Measurements from ENCODE around the gene ARHGEF7.

ARHGEF7 gene

DNA sequence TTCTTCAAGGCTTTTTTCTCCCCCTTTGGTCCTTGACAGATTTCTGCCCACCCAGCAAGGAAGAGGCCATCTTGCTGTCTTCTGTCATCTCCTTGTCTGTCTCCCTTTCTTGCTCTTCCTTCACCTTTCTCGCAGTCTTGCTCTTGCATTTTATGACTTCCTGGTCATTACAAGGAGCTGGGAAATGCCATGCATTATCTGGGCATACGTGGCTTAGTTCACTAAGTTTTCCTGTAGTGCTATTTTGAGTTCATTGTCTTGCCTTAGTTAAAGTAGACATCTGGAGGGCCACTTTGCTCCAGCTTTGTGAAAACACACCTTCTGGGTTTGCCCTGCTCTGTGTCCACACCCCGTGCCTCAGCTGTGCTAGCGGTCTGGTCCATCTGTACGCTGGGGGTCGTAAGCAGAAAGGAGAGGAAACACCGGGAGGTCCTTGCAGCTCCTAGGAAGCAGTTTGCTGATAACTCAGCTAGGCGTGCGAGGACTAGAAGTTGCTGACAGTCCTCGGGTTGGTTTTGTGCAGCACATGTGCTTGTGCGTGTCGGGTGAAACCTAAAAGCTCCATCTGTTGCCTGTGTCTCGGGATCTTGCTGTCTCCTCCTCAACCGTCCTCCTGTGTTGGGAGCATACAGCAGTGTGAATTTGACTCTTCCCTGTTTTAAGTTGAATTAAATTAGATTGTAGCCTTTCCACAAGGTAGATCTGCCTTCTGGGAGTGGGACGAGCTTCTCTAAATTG, 59.4 kb downstream of the ARHGEF7 start:
- no peak overlapping the region for H3K27ac ChIP-seq
- TF ChIP-seq CTCF (conservative IDR thresholded peaks at IDR 0.05) (no peak), ZFX (IDR thresholded peaks at IDR 0.05) (no peak)

- TF ChIP-seq CTCF (conservative IDR thresholded peaks at IDR 0.05) = no peak
- TF ChIP-seq ZFX (IDR thresholded peaks at IDR 0.05) = no peak
- H3K27ac ChIP-seq = no peak overlapping the region
Measured at GRCh38 chr13:111175372-111175771, 60.3 kb downstream of the ARHGEF7 start.

DNA sequence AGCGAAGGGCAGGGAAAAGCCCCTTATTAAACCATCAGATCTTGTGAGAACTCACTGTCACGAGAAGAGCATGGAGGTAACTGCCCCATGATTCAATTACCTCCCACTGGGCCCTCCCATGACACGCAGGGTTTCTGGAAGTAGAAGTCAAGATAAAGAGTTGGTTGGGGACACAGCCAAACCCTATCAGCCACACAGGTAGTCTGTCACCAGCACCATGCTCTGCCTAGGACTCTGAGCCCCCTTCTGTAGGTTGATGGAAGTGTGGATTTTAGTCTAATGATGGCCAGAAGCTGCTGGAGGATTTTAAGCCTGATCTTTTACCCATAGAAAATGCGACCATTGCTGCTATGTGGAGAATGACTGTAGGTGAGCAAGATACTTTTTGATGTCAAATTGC, 60.8 kb downstream of the ARHGEF7 start:
- no peak for TF ChIP-seq CTCF (conservative IDR thresholded peaks at IDR 0.05)
- TF ChIP-seq ZFX (IDR thresholded peaks at IDR 0.05) = no peak
- H3K27ac ChIP-seq = no peak overlapping the region

DNA sequence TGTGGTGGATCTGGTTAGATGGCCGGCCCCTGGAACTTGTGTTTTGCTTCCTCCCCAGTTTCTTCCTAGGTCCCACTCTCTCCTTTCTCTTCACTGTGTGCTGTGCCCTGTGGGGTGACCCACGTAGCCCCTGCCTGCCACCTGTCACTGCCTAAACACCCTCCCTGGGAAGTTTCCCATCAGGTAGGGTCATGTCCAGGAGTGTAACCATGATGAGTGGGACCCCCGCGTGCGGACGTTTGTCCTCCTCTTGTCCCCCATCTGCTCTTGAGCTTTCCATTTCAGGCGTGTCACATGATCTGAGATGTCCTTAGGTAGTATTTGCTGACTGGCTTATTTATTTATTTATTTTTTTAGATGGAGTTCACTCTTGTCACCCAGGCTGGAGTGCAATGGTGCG, 61.3 kb downstream of the ARHGEF7 start:
- no peak overlapping the region for H3K27ac ChIP-seq
- TF ChIP-seq CTCF (conservative IDR thresholded peaks at IDR 0.05) (no peak), ZFX (IDR thresholded peaks at IDR 0.05) (no peak)

DNA sequence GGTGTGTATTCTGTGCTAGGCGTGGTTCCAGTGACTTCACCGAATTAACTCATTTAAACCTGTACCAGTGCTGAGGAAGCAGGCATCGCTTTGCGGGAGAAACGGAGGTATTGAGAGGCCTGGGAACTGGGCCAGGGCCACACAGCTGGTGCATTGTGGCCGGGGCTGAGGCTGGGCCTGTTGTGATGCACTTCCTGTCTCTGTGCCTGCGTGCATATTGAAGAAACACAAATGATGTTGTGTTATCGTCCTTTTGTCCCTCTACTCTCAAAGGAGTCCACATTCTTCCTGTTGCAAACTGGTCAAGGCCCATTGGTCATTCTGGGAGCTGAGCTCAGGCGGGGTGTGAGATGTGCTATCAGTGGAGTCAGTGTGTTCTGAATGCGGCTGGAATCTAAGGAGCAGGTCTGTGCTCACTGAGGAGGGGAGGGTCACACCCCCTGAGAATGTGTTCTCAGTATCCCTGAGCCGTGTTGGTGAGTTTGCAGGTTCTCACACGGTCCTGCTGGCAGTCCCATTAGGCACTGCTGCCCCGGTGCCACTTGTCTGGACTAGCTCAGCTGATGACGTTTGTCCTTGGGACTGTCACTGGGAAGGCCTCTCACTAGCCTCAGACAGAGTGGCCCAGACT, 62.1 kb downstream of the ARHGEF7 start:
- no peak overlapping the region for H3K27ac ChIP-seq
- TF ChIP-seq CTCF (conservative IDR thresholded peaks at IDR 0.05) (no peak), ZFX (IDR thresholded peaks at IDR 0.05) (no peak)

DNA sequence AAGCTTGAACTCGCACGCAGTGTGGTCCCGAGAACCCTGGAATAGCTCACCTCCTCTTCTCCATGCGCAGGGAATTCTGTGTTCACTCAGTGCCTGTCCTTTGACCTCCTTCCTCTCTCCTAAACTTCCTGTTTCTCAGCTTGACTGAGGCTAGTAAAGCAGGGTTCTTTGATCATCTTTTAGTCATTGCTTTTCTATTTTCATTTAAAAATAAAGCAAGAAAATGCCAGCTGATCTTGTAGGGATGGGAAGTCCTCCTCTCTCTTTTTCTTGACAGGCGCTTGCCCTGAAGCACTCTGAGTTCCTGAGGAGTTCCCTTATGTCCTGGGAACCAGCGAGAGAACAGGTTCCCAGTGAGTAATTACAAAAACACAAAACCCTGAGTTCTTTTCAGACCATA, 62.8 kb downstream of the ARHGEF7 start:
- H3K27ac ChIP-seq = no peak overlapping the region
- no peak for TF ChIP-seq CTCF (conservative IDR thresholded peaks at IDR 0.05)
- TF ChIP-seq ZFX (IDR thresholded peaks at IDR 0.05) = no peak

DNA sequence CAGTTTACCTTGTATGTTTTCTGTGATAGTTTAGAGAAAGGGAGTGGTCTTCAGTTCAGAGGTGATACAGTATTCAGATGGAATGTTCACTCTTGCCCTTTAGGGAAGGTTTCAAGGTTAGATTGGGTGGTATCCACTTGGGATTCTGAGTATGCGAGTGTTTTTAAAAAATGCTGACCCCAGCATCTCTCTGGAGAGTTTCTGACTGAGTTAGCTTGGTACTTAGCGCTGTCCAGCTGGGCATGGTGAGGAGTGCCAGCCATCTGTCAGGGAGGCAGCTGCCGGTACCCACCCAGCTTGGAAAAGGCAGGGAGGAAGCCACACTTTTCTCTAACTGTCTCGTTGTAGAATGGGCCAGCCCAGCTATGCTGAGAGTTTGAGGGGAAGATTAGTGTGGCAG, 63.3 kb downstream of the ARHGEF7 start:
- TF ChIP-seq CTCF (conservative IDR thresholded peaks at IDR 0.05) = no peak
- TF ChIP-seq ZFX (IDR thresholded peaks at IDR 0.05) = no peak
- H3K27ac ChIP-seq = no peak overlapping the region

All from C4-2B (cell line).